A549 (cell line): ENCODE results near the gene ZFP36L1.

Source experiments
- CBX8 ChIP-seq: fragments of 200-600 bp; sonication (generic); IDR thresholded peaks from 2 replicates; pipeline ENCODE4 v1.6.1; 2016
- CHD2 ChIP-seq: fragments of 150-350 bp; IDR thresholded peaks from 2 replicates; pipeline ENCODE4 v1.6.1; 2014; ENCODE audit warnings: low read length; ENCODE audit not compliant: partially characterized antibody
- EP300 ChIP-seq, 2 experiments: fragments of >200 bp; sonication (Bioruptor Twin); formaldehyde crosslinking; IDR thresholded peaks; 2 replicates in 1 of 2; 3 replicates in 1 of 2; pipeline ENCODE4 v1.6.1; 2016 to 2017
- RCOR1 ChIP-seq: fragments of 150-350 bp; IDR thresholded peaks from 2 replicates; pipeline ENCODE4 v1.6.1; 2014; ENCODE audit warnings: antibody characterized with exemption, low read length, low read depth
- RFX5 ChIP-seq: fragments of 450-650 bp; IDR thresholded peaks from 2 replicates; pipeline ENCODE4 v1.7.1; 2014; ENCODE audit warnings: antibody characterized with exemption, mild to moderate bottlenecking, moderate library complexity
- TF ChIP-seq, protein P1 (sequence below): fragments of 450-650 bp; IDR thresholded peaks from 2 replicates; pipeline ENCODE4 v1.6.1; 2014; ENCODE audit warnings: antibody characterized with exemption
- TF ChIP-seq, protein P2 (sequence below): fragments of >200 bp; sonication (Bioruptor Twin); formaldehyde crosslinking; IDR thresholded peaks from 3 replicates; pipeline ENCODE4 v1.5.1; 2016
- TF ChIP-seq, protein P3 (sequence below): IDR thresholded peaks from 2 replicates; pipeline ENCODE4 v1.6.1; 2012
- TF ChIP-seq, protein P4 (sequence below): fragments of 200-600 bp; sonication (generic); IDR thresholded peaks from 2 replicates; pipeline ENCODE4 v1.6.1; 2016; ENCODE audit warnings: antibody characterized with exemption, mild to moderate bottlenecking, moderate library complexity
- TF ChIP-seq, protein P5 (sequence below): IDR thresholded peaks from 2 replicates; pipeline ENCODE4 v1.6.1; 2012
- TF ChIP-seq, protein P6 (sequence below): fragments of 250-450 bp; sonication (Bioruptor Pico); IDR thresholded peaks from 2 replicates; pipeline ENCODE4 v1.5.0; 2020; ENCODE audit warnings: low read depth, mild to moderate bottlenecking, moderate library complexity

DNA sequence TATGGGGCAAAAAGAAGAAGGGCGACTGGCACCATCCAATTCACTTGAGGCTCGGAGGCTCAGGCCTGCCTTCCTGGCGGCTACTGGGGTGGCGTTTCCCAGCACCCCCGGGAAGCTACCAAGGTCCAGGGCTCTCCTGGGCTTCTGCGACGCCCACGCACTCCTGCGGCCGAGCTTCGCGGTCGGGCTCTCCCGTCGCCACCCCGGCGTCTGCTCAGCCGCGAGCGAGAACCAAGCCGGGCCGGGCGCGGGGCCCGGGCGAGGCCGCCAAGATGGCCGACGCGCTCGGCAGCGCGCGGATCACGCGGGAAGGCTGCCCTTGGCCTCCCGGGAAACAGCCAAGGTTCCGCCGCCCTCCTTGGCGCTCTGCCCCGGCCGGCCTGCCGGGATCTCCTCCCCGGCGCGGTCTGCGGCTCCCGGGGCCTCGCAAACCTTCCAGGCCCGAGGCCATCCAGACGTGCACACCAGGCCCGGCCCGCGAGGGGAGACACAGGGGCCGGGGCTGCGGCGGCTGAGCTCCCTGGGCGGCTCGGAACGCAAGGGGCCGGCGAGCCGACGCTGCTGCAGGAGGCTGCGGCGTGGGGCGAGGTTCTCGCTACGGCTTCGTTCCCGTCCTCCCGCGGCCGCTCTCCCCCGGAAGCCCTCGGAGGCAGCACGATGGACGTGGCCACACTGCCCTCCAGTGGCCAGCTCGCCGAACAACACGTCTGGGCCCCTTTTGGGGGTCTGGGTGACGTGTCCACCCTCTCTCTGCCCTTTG lies 23.5 kb upstream of the ZFP36L1 start:
- TF ChIP-seq, protein P1, sequence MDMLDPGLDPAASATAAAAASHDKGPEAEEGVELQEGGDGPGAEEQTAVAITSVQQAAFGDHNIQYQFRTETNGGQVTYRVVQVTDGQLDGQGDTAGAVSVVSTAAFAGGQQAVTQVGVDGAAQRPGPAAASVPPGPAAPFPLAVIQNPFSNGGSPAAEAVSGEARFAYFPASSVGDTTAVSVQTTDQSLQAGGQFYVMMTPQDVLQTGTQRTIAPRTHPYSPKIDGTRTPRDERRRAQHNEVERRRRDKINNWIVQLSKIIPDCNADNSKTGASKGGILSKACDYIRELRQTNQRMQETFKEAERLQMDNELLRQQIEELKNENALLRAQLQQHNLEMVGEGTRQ, result no peak
- TF ChIP-seq CHD2, result no peak
- TF ChIP-seq CBX8, result no peak
- TF ChIP-seq, protein P2, sequence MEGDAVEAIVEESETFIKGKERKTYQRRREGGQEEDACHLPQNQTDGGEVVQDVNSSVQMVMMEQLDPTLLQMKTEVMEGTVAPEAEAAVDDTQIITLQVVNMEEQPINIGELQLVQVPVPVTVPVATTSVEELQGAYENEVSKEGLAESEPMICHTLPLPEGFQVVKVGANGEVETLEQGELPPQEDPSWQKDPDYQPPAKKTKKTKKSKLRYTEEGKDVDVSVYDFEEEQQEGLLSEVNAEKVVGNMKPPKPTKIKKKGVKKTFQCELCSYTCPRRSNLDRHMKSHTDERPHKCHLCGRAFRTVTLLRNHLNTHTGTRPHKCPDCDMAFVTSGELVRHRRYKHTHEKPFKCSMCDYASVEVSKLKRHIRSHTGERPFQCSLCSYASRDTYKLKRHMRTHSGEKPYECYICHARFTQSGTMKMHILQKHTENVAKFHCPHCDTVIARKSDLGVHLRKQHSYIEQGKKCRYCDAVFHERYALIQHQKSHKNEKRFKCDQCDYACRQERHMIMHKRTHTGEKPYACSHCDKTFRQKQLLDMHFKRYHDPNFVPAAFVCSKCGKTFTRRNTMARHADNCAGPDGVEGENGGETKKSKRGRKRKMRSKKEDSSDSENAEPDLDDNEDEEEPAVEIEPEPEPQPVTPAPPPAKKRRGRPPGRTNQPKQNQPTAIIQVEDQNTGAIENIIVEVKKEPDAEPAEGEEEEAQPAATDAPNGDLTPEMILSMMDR, result peak; percentile 94
- no peak for TF ChIP-seq RCOR1
- TF ChIP-seq EP300 (IDR thresholded peaks at IDR 0.05), result 0 out of 5 replicates have a peak, but pooled peaks of 1 of the 2 experiments have one; percentile 1
- TF ChIP-seq, protein P3, sequence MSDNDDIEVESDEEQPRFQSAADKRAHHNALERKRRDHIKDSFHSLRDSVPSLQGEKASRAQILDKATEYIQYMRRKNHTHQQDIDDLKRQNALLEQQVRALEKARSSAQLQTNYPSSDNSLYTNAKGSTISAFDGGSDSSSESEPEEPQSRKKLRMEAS, result peak; percentile 97
- TF ChIP-seq, protein P4, sequence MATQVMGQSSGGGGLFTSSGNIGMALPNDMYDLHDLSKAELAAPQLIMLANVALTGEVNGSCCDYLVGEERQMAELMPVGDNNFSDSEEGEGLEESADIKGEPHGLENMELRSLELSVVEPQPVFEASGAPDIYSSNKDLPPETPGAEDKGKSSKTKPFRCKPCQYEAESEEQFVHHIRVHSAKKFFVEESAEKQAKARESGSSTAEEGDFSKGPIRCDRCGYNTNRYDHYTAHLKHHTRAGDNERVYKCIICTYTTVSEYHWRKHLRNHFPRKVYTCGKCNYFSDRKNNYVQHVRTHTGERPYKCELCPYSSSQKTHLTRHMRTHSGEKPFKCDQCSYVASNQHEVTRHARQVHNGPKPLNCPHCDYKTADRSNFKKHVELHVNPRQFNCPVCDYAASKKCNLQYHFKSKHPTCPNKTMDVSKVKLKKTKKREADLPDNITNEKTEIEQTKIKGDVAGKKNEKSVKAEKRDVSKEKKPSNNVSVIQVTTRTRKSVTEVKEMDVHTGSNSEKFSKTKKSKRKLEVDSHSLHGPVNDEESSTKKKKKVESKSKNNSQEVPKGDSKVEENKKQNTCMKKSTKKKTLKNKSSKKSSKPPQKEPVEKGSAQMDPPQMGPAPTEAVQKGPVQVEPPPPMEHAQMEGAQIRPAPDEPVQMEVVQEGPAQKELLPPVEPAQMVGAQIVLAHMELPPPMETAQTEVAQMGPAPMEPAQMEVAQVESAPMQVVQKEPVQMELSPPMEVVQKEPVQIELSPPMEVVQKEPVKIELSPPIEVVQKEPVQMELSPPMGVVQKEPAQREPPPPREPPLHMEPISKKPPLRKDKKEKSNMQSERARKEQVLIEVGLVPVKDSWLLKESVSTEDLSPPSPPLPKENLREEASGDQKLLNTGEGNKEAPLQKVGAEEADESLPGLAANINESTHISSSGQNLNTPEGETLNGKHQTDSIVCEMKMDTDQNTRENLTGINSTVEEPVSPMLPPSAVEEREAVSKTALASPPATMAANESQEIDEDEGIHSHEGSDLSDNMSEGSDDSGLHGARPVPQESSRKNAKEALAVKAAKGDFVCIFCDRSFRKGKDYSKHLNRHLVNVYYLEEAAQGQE, result peak; percentile 66
- TF ChIP-seq, protein P5, sequence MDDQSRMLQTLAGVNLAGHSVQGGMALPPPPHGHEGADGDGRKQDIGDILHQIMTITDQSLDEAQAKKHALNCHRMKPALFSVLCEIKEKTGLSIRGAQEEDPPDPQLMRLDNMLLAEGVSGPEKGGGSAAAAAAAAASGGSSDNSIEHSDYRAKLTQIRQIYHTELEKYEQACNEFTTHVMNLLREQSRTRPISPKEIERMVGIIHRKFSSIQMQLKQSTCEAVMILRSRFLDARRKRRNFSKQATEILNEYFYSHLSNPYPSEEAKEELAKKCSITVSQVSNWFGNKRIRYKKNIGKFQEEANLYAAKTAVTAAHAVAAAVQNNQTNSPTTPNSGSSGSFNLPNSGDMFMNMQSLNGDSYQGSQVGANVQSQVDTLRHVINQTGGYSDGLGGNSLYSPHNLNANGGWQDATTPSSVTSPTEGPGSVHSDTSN, result no peak
- TF ChIP-seq RFX5, result no peak
- TF ChIP-seq, protein P6, sequence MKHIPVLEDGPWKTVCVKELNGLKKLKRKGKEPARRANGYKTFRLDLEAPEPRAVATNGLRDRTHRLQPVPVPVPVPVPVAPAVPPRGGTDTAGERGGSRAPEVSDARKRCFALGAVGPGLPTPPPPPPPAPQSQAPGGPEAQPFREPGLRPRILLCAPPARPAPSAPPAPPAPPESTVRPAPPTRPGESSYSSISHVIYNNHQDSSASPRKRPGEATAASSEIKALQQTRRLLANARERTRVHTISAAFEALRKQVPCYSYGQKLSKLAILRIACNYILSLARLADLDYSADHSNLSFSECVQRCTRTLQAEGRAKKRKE (CRISPR knock-in tag), result peak; percentile 99
